ENCODE measurements around the gene TPPP3.

GRCh38 chr16:67387479-67388079 is 5.7 kb downstream of the TPPP3 start:
- no peak for TF ChIP-seq ARNT (IDR thresholded peaks at IDR 0.05)
- TF ChIP-seq FOXM1 (IDR thresholded peaks at IDR 0.05; ENCODE audit: borderline replicate concordance) = no peak
- no peak for TF ChIP-seq CTBP1 (IDR thresholded peaks at IDR 0.05; ENCODE audit: borderline replicate concordance)
- TF ChIP-seq TARDBP (IDR thresholded peaks at IDR 0.05) = no peak
- TF ChIP-seq SP1 (IDR thresholded peaks at IDR 0.05) = no peak
- TF ChIP-seq NFRKB (IDR thresholded peaks at IDR 0.05) = no peak
- TF ChIP-seq, protein P1, sequence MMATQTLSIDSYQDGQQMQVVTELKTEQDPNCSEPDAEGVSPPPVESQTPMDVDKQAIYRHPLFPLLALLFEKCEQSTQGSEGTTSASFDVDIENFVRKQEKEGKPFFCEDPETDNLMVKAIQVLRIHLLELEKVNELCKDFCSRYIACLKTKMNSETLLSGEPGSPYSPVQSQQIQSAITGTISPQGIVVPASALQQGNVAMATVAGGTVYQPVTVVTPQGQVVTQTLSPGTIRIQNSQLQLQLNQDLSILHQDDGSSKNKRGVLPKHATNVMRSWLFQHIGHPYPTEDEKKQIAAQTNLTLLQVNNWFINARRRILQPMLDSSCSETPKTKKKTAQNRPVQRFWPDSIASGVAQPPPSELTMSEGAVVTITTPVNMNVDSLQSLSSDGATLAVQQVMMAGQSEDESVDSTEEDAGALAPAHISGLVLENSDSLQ (IDR thresholded peaks at IDR 0.05) = no peak
- no peak for TF ChIP-seq BHLHE40 (IDR thresholded peaks at IDR 0.05; ENCODE audit: borderline replicate concordance)
- no peak for TF ChIP-seq FOXK2 (IDR thresholded peaks at IDR 0.05)
- no peak for TF ChIP-seq SUZ12 (IDR thresholded peaks at IDR 0.05)
- TF ChIP-seq FOXA1 (IDR thresholded peaks at IDR 0.05) = no peak
- TF ChIP-seq L3MBTL2 (conservative IDR thresholded peaks at IDR 0.05) = no peak
- TF ChIP-seq ELF4 (IDR thresholded peaks at IDR 0.05) = no peak

Data from HEK293T (cell line).